ENCODE measurements around the gene ASTL. TPM values are rescaled to one million over a fixed set of nuclear protein-coding genes. Genes with fewer than 3 reads are reported as not detected.

Gene ASTL
- total RNA-seq, 1 donor: 6.5 TPM

DNA sequence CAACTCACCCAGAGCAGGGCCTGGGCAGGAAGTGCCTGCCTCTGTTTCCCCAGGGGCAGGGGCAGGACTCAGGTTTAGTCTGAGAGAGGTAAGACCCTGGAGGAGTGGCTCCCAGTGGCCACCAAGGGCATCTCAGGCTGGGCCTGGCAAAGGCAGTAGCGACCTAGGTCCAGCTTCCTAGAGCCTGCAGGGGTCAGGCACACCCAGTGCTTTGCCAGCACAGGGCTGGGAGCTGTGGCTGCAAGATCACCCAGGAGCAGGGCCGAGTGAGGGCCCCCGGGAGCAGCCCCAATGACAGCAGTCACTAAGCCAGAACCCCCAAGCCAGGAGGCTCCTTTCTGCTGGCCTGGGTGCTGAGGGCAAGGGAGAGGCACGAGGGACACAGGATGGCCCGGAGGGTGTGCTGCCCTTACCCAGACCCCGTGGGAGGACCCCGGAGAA, 15.7 kb upstream of the ASTL start:
- Histone ChIP-seq H3K4me3 (ENCODE audit: low read length) (no peak overlapping the region), H3K4me1 (ENCODE audit: insufficient read depth, low read length) (peaks cover 40% of the 10 kb centered on the region), H3K9me3 (ENCODE audit: low read depth, low read length) (no peaks in the 10 kb centered on the region), H3K27me3 (ENCODE audit: insufficient read depth, low read length) (no peaks in the 10 kb centered on the region)

DNA sequence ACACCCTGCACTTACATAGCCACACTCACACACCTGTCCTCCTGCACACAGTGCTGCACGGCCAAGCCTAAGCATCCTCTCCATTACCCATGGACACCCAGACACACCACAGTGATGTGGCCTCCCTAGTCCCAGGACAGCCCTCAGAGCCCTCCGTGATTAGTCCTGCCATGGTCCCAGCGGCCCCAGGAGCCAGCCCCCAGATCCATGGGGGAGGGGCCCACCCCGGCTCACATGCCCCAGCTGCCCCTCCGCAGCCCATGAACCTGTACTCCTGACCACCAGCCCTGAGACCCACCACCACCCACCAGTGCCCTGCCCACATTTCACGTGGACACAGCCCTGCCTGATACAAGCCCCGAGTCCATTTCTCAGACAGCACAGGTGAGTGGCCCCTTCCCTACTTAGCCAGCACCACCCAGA, 15.0 kb upstream of the ASTL start:
- Histone ChIP-seq H3K9me3 (ENCODE audit: low read depth, low read length) (no peaks in the 10 kb centered on the region), H3K4me3 (ENCODE audit: low read length) (no peak overlapping the region), H3K27me3 (ENCODE audit: insufficient read depth, low read length) (no peaks in the 10 kb centered on the region), H3K4me1 (ENCODE audit: insufficient read depth, low read length) (peaks cover 40% of the 10 kb centered on the region)

DNA sequence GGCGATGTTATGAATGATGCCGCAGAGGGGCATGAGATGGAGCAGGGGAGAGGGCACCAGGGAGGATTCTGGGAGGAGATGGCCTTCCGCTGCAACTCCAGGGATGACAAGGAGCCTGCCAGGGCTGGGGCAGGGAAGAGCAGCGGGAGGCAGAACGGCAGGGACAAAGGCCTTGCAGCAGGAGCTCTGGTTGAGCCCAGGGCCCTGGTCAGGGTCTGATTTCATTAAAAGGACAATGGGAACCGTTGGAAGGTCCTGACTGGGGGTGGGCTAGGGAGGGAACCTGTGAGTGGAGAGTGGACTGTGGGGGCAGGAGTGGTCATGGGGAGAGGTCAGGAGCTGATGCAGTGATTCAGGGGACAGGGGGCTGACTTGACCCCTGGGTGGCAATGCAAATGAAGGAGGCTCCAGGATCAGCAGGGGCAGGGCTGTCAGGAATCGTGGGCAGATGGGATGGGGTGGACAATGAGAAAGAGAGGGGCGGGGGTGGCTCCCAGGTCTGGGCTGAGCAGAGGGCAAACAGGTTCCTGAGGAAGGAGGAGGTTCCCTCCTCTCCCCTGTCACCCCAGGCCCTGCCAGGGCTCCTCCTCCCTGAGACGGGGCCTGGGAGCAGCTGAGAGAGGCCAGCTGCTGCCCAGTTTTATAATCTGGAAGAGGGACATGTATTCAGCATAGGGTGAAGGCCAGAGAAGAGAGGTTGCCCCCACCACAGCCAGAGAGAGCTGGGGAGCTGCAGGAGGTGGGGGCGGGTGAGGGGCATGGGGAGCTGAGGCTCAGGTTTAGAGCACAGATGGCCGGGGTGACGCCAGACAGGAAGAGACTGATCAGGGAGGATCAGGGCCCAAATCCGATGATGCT, 14.2 kb upstream of the ASTL start:
- no peaks in the 10 kb centered on the region for H3K9me3 ChIP-seq (ENCODE audit: low read depth, low read length)
- H3K4me3 ChIP-seq (ENCODE audit: low read length): no peak overlapping the region
- no peaks in the 10 kb centered on the region for H3K27me3 ChIP-seq (ENCODE audit: insufficient read depth, low read length)
- peaks cover 40% of the 10 kb centered on the region for H3K4me1 ChIP-seq (ENCODE audit: insufficient read depth, low read length)

DNA sequence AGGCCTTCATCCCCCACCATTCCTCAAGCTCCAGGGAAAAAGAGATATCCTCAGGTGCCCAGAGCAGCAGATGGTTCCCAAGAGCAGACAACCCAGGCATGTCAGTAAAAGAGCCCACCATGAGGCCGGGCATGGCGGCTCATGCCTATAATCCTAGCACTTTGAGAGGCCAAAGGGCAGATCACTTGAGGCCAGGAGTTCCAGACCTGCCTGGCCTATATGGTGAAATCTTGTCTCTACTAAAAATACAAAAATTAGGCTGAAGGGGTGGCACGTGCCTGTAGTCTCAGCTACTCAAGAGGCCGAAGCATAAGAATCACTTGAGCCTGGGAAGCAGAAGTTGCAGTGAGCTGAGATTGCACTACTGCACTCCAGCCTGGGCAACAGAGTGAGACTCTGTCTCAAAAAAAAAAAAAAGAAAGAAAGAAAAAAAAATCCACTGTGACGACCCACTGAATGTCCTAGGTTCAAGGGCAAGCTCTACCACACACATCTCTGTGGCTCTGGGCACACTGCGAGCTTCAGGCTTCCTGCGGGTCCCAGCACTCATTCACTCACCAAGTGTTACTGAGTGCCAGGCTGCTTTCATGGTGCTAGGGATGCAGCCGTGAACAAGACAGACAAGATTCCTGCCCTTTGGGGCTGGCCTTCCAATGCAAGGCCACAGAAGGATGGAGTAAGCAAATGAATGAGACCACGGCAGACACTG, 13.4 kb upstream of the ASTL start:
- Histone ChIP-seq H3K4me1 (ENCODE audit: insufficient read depth, low read length) (peaks cover 40% of the 10 kb centered on the region), H3K27me3 (ENCODE audit: insufficient read depth, low read length) (no peaks in the 10 kb centered on the region), H3K9me3 (ENCODE audit: low read depth, low read length) (no peaks in the 10 kb centered on the region), H3K4me3 (ENCODE audit: low read length) (no peak overlapping the region)

DNA sequence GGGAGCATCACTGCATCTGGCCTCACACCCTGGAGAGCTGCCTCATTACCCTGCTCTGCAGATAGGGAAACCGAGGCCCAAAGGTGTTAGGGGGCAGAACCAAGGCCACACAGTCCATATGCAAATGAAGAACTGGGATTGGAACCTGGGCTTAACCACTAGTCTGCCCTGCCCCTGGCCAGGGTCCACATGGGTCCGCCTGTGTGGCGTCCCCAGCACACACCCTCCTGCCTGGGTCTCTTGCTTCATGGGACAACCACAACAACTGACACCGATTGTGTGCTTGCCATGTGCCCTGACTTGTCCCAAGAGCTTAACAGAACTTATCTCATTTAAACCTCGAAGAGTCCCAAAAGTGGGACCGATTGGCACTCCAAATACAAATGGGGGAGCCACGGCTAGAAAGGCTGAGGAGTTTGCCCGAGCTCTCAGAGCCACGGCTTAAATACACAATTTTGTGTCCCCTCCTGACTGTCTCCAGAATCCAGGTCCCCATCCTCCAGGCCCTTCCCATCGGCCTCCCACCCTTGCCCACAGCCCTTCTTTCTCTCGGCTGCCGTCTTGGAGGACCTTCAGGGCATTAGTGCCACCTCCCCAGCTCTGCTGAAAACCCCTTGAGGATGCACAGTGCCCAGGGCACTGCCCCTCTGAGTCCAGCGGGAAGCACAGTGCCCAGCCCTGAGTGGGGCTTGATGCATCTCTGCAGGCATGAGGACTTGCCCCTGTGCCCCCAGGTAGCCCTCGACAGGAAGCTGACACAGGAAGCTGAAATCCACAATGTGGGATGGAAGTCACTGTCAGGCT, 12.7 kb upstream of the ASTL start:
- Histone ChIP-seq H3K4me3 (ENCODE audit: low read length) (no peak overlapping the region), H3K27me3 (ENCODE audit: insufficient read depth, low read length) (no peaks in the 10 kb centered on the region), H3K9me3 (ENCODE audit: low read depth, low read length) (no peaks in the 10 kb centered on the region), H3K4me1 (ENCODE audit: insufficient read depth, low read length) (peaks cover 40% of the 10 kb centered on the region)

DNA sequence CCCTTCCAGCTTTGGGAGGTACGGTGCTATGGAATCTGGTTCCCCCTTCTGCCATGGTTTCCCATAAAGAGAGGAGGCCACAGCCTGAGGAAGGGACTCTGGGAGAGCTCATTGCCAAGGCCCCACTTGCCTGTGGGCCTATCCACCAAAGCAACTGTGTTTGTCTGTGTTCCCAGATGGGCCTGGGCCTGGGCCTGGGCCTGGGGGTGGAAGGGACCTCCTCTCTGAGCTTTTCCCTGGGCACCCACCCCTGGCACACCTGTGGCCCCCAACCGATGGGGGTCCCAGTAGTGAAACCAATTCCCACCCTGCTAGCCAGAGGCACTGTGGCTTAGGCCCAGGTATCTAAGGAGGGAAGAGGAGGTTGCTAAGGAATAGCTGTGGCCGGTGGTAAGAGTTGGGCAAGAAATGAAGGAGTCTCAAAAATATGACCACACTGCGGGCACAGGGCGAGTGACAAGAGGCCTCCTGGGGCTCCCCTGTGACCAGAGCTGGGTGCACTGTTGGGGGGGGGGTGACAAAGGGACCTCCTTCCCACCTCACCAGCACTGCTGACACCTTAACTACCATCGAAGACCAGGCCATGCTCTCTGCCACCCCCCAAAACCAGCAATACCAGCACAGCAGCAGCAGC, 11.8 kb upstream of the ASTL start:
- Histone ChIP-seq H3K27me3 (ENCODE audit: insufficient read depth, low read length) (no peaks in the 10 kb centered on the region), H3K4me1 (ENCODE audit: insufficient read depth, low read length) (peaks cover 43% of the 10 kb centered on the region), H3K9me3 (ENCODE audit: low read depth, low read length) (no peaks in the 10 kb centered on the region), H3K4me3 (ENCODE audit: low read length) (no peak overlapping the region)

DNA sequence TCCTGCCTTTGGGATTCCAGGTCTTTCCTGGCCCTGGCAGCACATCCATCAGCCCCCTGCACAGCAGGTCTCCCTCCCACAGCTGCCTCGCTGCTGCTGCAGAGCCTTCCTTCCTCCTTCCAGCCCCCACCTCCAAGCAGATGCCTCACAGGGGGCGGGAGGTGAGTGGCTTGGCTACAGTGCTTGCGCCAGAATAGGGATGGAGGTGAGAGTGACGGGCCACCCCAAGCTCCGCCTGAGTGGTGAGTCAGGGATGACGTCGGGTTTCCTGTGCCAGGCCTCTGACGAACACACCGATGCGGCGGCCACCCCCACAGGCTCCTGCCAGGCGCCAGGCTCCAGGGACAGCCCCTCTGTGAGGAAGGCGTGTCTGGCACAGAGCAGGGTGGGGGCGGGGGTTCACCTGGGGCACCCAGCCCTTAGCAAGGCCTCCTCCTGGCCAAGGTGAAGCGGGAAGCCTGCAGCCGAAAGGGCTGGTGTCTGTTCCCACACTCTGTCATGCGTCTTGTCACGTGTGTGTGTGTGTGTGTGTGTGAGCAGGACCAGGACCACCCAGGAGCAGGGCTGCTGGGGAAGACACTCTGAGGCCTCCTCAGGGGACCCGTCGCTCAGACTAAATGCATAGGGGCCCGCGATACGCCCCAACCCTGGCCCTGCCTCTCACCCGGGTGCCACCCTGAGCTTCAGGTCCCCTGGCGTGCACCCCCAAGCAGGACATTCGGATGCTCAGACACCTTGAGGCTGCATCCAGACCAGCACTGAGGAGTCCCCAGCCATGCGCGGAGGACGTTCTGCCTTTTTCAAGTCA, 10.3 kb upstream of the ASTL start:
- Histone ChIP-seq H3K4me3 (ENCODE audit: low read length) (no peak overlapping the region), H3K27me3 (ENCODE audit: insufficient read depth, low read length) (no peaks in the 10 kb centered on the region), H3K4me1 (ENCODE audit: insufficient read depth, low read length) (peaks cover 57% of the 10 kb centered on the region), H3K9me3 (ENCODE audit: low read depth, low read length) (no peaks in the 10 kb centered on the region)

DNA sequence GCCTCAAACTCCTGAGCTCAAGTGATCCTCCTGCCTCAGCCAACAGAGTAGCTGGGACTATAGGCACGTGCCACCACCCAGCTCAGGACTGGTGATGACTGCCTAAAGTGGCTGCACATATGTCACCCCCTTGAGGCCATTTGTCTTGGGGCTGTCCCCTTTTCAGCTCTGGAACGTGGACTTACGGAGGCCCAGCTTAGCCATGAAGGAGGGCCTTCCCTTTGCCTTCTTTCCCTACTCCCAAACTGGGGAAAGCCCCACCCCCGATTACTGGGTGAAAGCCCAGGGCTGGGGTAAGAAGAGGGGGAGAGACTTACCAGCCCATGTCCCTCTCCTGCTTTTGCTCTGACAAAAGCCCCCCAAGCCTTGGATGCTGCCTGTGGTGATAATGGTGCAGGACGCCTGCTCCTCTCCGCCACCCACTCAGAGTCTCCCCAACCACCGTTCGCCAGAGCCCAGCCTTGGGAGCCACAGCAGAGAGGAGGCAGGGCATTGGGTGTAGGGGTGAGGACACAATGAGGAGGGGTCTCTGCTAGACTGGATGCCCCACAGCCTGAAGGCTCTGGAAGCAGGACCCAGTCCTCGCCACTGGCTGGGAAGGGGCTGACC, 9.4 kb upstream of the ASTL start:
- no peaks in the 10 kb centered on the region for H3K27me3 ChIP-seq (ENCODE audit: insufficient read depth, low read length)
- H3K9me3 ChIP-seq (ENCODE audit: low read depth, low read length): no peaks in the 10 kb centered on the region
- peaks cover 66% of the 10 kb centered on the region for H3K4me1 ChIP-seq (ENCODE audit: insufficient read depth, low read length)
- no peak overlapping the region for H3K4me3 ChIP-seq (ENCODE audit: low read length)

DNA sequence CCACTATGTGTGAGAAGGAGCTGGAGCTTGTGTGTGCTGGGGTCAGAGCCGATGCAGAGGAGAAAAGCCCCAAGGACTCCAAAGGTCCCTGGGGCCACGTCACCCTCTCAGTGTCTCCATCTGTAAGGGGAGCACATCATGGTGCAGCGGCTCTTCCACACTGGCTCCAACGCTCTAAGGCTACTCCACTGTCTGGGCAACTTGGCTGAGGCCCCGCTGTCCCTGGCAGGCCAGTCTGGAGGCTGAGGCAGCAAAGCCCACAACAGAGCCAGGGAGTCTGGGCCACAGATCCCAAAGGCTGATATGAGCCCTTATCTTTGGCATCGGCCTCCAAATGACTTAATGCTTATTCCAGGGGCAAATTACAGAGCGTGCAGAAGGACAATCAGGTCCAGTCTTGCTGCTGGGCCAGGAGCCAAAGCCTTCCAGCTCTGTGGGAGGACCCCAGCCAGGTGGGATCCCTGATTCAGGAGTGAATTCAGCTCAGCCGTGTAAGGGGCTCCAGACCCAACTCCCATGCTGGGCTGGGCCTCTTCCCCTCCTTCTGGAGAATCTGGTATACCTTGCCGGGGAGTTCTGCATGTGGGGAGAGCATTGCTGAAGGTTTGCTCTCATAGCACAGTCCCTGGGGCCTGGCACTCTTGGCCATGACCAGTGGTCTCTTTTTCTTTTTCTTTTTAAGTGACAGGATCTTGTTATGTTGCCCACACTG, 8.7 kb upstream of the ASTL start:
- Histone ChIP-seq H3K9me3 (ENCODE audit: low read depth, low read length) (no peaks in the 10 kb centered on the region), H3K4me1 (ENCODE audit: insufficient read depth, low read length) (peaks cover 72% of the 10 kb centered on the region), H3K27me3 (ENCODE audit: insufficient read depth, low read length) (no peaks in the 10 kb centered on the region)

DNA sequence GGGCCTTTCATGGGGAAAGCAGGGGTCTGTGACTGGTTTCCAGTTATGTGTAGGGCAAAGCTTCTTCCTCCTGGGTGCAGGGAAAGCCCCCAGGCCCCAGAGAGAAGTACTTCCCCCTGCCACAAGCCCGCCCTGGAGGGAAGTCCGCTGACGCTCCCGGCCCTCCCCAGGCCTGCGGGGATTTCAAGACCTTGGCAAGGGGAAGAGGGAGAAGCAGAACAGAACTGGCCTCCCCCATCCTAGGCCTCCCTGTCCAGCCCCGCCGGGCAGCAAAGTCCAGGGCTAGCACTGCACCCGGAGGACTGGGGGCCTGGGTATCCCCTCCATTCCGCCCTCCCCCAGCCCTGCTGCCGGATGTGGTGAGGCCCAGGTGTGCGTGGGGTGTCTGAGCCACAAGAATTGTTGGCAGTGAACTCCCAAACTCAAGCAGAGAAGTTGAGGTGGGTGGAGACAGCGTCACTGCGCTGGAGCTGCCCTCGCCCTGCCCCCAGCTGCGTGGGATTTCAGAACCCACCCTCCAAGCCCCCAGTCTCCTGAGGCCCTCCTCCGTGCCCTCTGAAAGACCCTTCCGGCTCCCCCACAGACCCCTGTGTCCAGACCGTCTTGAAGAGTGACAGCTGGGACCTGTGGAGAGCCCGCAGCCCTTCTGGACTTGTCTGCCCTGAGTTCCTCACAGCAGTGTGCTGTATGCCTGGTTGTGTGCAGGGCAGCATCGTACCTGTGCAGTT, 8.0 kb upstream of the ASTL start:
- H3K9me3 ChIP-seq (ENCODE audit: low read depth, low read length): no peaks in the 10 kb centered on the region
- peaks cover 70% of the 10 kb centered on the region for H3K4me1 ChIP-seq (ENCODE audit: insufficient read depth, low read length)
- no peaks in the 10 kb centered on the region for H3K27me3 ChIP-seq (ENCODE audit: insufficient read depth, low read length)
- H3K4me3 ChIP-seq (ENCODE audit: low read length): peak overlapping the region; percentile 58

More for the DNA sequence above, 8.7 kb upstream of the ASTL start:
- no peak overlapping the region for H3K4me3 ChIP-seq (ENCODE audit: low read length)

DNA sequence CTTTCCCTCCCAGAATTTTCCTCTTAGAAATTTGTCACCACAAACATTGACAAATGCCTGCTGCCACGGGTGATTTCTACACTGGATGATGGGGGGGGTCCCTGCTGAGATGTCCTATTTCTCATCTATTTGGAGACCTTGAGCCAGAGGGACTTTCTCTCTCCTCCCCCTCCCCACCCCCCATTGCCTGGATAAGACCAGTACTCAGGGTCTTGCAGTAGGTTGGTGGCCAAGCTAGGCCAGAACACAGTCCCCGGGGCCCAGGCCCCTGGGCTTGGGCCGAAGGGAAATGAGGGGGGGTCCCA, 7.5 kb upstream of the ASTL start:
- Histone ChIP-seq H3K27me3 (ENCODE audit: insufficient read depth, low read length) (no peaks in the 10 kb centered on the region), H3K4me3 (ENCODE audit: low read length) (peak overlapping the region; percentile 58), H3K9me3 (ENCODE audit: low read depth, low read length) (no peaks in the 10 kb centered on the region), H3K4me1 (ENCODE audit: insufficient read depth, low read length) (peaks cover 69% of the 10 kb centered on the region)

DNA sequence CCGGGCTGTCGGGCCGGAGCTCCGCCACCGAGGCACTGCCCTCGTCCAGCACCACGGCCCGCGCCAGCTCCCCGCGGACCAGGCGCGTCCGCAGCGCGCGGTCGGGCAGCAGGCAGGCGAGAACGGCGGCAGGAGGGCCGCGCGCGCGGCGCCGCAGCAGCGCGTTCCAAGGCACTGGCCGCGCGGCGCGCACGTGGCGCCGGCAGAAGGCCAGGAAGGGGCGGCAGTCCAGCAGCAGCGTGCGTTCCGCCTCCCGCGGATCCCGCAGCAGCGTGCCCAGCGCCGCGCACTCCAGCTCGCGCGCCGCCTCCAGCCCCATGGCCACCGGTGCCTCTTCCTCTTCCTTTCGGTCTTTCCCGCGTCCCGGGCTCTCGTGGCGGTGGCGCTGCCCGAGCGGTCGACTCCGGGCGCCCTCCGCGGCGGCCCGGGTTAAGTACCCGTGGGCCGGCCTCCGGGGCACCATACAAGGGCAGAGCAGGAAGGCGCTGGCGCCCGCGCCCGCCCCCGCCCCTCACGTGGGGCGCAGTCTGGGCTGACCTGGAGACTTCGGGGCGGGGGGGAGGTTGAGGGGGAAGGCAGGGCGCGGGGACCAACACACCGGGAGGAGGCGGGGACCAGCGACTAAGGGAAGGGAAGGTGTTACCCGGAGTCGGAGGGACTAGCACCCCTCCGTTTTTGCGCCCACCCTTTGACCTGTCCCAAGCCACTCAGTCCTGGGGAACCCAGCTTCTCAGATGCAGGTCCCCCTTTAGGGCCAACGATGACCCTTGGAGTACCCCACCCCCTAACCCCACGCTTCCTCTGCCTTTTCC, 6.9 kb upstream of the ASTL start, which contains the start of gene DUSP2:
DUSP2 (minus strand) TSS at position 405 of the 812 bp plus-strand sequence; CDS start at position 319, 86 bp downstream.
- Histone ChIP-seq H3K9me3 (ENCODE audit: low read depth, low read length) (no peaks in the 10 kb centered on the region), H3K4me1 (ENCODE audit: insufficient read depth, low read length) (peaks cover 69% of the 10 kb centered on the region), H3K27me3 (ENCODE audit: insufficient read depth, low read length) (no peaks in the 10 kb centered on the region), H3K4me3 (ENCODE audit: low read length) (peak within 1 kb of the TSS; percentile 58)

Data from mononuclear cell (primary cell).